NCI-H446 (cell line): ENCODE measurements around the gene PLEKHM3.

ENCODE experiments used
- DNase-seq, 2 experiments: peaks; one replicate each; lab custom pipeline; 2025; lab: John Stamatoyannopoulos, UW

Gene PLEKHM3

DNA sequence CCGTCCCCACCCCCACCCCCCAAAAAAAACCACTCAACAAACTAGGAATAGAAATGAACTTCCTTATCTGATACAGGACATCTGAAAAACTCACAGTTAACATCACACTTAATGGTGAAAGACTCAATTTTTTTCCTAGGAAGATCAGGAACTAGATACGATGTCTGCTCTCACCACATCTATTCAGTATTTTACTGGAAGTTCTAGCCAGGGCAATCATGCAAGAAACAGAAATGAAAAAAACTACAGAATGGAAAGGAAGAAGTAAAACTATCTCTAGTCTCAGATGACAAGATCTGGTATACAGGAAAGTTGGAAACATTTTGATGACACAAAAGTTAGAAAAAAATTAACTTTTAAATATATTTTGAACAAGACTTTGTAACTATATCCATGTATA, 141.2 kb downstream of the PLEKHM3 start:
- no peak for DNase-seq

DNA sequence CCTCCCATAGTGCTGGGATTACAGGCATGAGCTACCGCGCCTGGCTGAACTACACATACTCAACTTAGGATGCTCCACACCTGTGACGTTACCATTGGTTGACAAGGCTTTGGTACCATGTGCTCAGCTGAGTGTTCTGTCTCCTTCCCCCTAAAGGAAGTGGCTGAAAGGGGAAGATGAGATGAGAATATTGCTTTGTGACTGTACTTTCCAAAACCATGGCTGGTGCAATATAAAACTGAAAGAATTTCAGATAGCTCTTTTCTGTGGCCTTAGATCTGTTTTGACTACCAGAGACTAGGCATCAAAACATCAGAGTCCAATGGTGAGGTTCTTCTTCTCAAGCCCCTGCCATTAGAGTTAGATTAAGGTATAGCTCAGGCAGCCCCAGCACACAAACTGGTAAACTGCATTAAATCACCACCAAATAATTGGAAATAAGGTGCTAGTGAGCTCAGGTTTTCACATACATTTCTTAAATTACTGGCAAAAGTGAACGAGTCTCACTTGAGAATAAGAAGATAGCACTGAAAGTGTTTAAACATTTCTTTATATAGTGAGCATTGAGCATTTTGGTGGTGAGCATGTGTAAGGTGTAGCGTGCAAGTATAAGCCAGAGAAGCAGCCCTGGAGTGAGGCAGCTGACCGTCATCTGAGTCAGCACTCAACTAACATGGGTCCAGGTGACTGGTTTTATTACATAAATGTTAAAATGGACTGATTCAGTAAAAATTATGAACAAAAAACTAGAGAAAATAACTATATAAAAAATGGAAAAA, 142.1 kb downstream of the PLEKHM3 start:
- DNase-seq = no peak

DNA sequence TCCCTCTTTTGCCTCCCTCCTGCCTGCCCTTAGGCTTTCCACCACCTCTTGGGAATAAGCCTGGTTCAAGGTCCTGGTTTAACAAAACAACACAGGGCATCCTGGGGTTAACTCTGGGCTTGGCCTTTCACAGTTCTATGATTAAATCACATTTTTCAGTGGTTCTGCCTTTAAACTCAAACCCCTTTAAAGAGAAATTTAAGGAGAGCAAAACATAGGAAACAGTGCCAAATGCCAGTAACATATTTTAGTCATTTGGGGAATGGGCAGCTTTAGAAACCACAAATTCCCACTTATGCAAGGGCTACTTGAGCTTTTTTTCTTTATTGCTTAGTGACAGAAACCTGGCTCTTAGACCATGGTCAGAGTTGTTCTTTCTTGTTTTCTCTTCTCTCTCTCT, 143.4 kb downstream of the PLEKHM3 start:
- DNase-seq = no peak

DNA sequence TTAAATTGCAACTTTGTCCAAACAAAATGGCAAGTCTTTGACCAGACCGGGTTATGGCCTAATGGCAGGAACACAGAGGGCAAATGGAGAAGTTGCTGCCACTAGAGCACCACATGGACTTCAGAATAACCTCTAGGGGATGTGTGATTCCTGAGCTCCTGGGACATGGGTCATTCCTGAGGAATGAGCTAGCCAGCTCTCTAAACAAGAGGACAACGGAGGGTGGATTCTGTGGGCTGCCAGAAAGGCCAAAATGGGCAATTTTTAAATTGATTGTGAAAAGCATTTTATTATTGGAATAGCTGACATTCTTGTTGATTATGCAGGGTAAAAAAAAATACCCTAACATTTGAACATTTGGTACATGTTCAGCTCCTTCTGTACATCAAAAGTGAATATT, 145.8 kb downstream of the PLEKHM3 start:
- DNase-seq = no peak

DNA sequence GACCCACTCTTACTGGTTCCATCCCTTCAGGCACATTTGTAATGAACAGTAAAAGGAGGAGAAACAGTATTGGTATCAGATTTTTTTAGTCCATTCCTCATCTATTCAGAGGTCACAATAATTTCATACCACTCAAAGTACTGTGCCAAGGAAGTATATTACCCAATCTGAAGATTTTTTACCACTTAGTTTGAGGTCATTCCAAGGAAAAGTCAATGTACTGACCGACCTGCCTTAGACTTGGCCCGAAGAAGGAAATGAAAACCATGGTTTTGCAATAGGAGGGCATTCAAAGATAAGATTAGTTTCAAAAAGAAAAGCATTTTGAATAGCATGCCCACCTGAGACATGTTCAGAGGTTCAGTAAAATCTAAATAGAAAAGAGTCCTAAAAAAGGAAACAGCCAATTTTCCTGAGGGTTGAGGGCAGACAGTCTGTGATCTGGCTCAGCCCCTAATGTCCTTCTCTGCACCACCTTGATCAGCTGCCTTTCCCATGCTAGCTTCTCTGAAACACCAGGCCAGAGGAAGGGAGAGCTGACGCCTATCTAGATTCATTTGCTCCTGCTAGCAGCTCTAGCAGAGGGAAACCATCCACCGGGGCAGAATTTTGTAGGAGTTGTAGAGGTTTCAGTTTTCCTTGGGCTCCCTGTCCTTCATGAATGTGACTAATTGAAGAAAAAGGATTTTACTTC, 148.3 kb downstream of the PLEKHM3 start:
- no peak for DNase-seq

DNA sequence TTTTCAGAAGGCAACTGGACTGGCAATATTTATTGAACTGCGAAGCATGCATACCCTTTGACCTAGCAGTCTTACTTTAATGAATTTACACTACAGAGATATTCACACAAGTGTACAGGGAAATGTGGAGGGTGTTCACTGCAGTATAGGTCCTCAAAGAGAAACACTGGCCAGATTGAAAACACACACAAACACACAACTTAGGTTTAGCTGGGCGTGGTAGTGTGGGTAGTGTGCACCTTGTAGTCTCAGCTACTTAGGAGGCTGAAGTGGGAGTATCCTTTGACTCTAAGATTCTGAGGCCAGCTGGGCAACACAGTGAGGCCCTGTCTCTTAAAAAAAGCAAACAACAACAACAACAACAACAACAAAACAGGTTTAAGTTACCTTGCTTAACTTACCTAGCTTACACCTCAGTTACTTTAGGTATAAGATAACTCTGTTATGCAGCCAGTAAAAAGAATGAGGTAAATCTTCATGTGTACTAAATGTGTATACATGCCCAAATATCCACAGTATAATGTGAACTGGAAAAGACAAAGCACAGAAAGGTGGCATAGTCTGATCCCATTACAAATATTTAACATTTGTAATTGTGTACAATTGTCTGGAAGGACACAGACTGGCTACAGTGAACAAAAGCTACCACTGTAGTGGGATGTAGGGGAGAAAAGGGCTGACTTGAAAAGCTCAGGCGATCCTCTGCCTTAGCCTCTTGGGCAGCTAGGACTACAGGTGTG, 149.7 kb downstream of the PLEKHM3 start:
- DNase-seq = no peak

DNA sequence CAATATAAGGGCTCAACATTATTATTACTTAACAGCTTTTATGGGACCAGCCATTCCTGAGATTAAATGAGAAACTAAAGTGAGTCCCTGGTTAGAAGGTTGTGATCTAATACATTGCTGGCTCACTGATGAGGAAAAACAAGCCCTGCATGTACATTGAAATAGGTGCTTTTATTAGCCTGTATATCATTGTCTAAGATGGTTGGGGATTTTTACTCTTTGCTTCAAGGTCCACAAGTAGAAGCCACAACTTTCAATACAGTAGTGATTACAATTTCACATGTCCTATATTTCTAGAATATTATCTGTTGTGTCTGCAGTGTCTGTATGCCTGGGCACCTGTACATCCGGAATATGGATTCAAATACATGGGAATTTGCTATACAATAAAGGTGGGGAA, 151.5 kb downstream of the PLEKHM3 start:
- DNase-seq = no peak

DNA sequence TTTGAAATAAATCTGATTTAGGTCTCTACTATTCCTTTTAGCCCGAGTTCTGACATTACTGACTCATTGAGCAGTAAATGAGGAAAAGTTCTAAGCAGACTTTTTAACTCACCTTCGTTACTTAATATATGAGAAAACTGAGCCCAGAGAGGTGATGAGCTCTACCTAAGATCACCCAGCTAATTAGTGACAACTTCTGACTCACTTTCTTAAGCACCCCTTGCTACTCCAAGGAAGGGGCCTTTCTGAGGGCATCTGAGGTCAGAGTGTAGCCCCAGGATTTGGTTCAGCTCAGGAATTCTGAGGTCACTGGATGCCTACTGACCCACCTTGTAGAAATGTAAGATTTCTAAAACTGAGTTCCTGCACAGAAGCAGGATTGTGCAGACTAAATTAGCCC, 153.4 kb downstream of the PLEKHM3 start:
- no peak for DNase-seq

DNA sequence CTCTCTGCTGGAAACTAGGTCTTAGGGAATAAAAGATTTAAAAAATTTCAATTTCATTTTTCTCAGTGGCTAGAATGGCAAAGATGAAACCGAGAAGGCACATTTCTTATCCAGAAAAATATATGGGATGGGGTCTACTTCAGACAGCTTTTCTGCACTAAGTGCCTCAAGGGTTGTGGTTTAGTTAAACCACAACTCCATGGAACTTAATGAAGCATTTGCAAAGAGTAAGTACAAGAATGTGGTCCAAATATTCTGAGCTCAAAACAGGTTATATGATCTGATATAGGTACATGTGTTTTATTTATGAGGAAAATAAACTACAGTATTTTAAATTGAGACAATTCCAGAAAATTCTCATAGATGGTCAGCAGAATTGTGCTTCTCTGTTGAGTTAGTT, 153.8 kb downstream of the PLEKHM3 start:
- no peak for DNase-seq

DNA sequence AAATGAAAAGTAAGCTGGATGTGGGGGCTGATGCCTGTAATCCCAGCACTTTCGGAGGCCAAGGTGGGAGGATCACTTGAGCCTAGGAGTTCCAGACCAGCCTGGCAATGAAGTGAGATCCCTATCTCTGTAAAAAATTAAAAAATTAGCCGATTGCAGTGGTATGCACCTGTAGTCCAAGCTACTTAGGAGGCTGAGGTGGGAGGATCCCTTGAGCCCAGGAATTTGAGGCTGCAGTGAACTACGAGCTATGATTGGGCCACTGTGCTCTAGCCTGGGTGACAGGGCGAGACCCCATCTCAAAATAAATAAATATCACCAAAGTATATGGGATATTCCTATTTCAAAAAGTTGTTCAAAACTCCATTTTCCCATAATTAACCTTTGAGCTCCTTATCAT, 154.5 kb downstream of the PLEKHM3 start:
- DNase-seq = no peak

DNA sequence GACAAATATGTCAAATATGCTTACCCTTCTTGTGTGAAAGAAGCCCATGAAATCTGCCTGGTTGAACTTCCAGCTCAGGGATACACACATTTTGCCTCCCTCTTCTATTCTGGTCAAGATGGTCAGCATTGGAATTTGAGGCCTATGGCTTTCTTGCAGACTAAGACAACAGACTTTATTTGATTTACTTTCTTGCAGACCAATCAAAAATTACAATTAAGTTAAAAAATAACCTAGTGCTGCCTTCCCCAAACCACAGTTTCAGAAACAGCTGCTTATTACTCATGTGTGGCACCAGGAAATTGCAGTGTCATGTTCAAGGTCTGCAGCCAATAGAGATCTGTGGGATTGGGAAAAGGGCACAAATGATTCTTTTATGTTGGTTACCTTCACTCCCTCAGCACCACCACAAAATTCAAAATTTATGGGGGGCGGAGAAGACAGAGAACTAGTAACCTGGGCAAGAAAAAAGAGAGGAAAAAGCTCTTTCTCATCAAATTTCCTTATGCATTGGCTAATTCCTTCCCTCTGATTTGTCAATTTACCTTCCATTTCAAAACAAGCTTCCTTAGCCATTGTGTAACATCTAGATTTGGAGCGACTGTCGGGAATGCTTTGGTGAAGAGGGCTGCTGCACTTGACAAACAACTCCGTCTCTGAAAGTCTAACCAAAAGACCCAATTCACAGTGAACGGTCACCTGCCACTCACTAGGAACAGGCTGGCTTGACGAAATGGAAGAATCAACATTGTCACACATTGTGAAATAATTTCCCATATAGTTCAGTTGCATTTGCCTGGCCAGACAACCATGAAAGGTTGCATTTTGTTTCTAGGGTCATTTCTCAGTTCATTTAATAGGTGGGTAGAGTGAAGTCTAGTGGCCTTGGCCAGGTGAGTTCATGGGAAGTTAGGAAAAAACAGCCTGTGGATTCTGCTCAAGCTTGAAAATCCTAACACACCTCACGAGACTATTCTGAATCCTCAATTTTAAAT, 155.2 kb downstream of the PLEKHM3 start:
- no peak for DNase-seq

DNA sequence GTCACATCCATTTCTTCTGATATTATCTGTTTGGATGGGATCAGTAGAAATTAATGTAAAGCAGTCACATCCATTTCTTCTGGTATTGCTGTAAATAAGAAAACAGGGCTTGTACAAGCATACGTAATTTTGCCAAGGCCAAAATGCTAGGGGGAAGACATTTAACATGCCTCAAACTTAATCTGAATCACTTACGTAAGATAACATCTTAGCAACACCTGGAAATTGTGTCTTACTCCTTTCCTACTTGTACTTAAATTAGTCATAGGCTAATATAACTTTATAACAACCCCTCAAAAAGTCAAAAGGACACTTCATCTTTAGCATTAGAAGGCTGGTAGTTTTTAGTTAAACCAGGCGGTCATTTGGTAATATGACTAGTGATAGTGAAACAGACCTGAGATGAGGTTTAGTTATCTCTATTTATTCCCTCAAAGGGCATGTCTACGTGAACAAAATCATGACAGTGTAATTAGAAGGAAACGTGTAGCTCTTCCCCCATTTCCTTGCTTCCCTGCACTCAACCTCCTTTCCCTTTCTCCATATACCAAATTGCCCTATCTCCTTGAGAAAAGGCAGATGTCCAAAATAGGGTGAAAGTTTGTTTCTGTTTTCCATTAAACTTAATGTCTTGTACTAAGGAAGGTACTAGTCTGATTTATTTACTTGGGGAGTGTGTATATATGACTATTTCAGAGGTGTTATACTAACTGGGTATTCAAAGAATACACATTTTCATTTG, 156.3 kb downstream of the PLEKHM3 start:
- DNase-seq = no peak

DNA sequence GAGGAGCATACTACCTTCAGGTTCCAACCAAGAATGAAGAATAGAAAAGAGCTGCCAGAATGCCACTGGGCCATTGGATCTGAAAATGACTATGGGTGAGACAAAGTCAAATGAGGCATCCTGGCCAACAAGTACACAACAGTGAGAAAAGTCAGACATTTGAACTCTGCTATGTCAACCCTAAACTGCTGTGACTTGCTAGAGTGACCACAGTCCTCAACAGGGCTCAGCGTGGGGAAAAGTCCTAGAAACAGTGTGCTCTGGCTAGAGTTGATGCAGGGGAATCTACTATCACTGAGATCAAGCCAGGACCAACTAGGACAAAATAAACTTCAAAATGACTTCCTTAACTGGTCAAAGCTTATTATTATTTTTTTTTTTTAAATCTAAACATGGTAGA, 157.4 kb downstream of the PLEKHM3 start:
- DNase-seq = no peak

DNA sequence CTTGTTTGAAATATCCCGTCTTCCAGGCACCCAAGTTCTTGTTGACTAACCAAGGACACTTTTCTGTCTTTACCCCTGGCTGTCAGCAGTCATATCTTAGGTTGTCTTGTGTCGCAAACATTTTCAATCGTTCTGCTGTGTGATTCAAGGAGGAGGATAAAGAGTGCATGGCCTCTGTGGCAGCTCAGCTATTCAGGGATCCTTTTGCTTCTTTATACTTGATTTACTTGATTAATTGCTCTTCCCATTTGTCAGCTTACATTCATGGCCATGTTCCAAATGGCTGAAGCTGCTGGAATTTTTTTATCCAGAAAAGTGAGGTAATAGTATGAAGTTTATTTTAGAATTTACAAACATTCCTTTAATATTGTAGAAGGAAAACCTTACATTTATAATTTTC, 158.3 kb downstream of the PLEKHM3 start:
- no peak for DNase-seq

DNA sequence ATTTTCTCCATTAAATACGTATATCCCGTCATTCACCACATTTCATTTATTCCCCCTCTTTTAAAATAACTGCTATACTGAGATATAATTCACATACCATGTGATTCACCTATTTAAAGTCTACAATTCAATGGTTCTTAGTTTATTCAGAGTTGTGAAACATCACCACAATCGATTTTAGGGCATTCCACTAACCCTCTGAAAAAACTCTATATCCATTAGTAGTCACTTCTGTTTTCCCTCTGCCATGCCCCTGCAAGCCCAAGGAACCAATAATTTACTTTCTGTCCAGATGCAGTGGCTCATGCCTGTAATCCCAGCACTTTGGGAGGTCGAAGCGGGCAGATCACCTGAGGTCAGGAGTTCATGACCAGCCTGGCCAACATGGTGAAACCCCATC, 160.1 kb downstream of the PLEKHM3 start:
- no peak for DNase-seq

DNA sequence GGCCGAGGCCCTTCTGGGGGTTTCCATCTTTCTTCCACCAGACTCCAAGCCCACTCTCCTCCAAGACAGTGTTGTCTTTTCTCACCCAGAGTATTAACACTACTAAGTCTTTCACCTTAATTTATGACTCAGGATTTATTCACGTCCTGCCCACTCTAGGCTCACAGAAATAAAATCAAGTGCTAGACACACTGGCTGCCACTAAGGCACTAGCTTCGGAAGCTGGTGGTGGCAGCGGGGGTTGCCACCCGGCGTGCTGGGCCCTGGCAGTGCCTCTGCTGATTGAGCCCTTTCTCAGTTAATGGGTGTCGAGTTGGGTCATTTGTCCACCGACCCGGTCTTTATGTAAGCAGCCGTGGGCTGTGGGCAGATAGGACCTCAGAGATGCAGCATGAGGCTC, 162.0 kb downstream of the PLEKHM3 start:
- no peak for DNase-seq

DNA sequence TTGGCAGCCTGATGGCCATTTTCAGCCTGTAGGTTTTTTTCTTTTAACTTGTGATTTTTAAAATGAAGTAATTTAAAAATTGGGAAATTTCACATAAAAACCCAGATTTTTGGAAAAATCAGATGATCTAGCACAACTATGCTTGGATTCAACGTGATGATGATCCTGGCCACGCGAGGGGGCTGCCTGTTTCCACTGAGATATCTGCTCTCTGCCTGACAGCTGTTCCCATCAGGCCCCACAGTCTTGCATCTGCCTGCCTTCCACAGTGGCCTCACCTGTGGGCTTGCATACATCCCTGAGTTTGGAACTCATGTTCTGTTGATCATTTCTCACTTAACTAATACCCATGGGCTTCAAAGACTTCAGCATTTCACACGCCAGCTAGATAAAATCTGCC, 163.5 kb downstream of the PLEKHM3 start:
- no peak for DNase-seq

DNA sequence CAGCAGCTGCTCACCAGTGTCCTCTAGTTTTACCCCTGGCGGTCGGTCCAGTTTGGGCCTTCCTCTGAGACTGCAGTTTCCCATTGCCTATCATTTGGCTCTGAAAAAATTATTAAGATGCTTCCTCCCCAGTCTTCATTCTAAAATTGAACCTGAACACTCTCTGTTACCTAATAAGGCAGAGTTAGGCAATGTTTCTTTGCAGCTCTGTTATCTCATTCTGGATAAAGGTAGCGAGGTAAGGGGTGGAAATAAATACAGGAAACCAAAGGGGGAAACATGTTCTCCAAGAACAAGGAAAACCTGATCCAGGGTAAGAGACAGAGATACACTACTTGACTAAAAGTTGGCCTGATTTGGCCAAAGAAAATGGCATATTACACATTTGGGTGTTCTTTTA, 164.6 kb downstream of the PLEKHM3 start:
- no peak for DNase-seq

DNA sequence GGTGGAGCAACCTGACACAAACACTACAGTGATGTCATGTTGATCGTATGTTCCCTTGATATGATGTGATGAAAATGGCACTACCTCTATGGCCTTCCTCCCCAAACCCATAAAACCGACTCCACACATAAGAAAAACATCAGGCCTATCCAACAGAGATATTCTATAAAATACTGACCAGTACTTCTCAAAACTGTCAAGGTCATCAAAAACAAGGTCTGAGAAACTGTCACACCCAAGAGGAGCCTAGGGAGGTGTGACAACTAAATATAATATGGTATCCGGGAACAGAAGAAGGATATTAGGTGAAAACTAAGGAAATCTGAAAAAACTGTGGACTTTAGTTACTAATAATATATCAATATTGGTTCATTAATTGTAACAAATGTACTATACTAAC, 169.7 kb downstream of the PLEKHM3 start:
- no peak for DNase-seq

DNA sequence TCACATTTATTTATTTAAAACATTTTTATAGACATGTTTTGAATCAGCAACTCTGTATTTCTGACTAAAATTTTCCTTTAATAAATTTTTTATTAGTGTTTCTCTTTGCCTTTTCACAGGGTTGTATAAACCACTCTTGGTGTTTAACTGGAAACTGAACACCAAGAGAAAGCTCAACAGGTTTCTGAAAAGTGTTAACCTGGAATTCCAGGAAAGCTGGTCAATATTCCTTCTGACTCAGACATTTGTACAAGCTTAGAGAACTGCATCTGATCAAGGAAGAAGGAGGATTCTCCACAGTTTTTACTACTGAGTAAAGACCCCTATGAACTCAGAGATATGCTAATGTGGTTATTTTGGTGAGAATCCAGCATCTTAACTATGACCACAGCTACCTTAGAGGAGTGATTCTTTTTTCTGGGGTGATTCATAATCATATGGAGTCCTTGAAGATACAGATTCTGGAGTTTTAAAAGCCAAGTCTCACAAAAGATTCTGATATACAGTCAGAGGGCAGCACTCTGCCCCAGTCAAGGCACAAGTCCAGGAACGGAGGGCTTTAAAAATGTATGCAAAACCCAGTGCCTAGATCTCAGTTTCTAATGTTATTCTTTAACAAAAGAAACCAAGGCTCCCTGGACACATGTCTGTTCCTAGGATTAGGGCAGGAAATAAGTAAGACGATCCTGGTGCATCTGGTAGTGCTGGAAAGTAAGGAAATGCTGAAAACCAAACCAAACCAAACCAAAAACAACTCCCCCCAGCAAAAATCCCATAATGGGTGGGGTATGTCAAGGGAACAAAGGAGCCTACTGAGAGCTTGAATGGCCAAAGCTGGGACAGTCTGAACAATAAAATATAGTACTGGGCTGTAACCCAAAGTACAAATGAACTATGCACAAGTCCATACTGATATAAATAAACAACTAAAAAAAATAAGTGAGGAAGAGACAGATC, 170.6 kb downstream of the PLEKHM3 start:
- DNase-seq = no peak
